ENCODE results near the gene VASP. TPM values are rescaled to one million over a fixed set of nuclear protein-coding genes. Genes with fewer than 3 reads are reported as not detected.

Gene VASP
- polyA plus RNA-seq, 2 of the 4 experiments (the other 2 are of a cell fraction), result 64.5 to 94.3 TPM

DNA sequence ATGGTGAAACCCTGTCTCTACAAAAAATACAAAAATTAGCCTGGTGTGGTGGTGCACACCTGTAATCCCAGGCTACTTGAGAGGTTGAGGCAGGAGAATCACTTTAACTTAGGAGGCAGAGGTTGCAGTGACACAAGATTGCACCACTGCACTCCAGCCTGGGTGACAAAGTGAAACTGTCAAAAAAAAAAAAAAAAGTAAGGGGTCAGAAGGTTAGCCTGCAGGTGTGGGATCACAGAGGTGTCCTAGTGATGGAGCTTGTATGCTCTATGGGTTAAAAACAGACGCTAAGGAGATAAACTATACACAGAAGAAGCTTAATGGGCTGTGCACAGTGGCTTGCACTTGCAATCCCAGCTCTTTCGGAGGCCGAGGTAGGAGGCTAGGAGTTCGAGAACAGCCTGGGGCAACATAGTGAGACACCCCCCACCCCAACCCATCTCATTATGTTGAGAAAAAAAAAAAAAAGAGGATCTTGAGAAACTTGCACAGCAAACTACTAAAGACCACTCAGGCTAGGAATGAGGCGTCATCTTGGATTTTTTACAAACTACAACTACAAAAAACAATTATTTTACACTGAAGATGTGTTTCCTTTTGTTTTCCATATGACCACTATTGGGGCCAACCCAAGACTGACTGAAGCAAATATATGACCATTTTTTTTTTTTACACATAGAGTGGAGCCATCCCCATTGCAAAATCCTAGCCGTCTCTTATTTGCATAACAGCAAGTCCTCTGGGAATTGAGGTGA lies 31.6 kb upstream of the VASP start (continued):
- TF ChIP-seq PHF8 (IDR thresholded peaks at IDR 0.05; ENCODE audit: borderline replicate concordance, low read depth), result no peak
- TF ChIP-seq SREBF2 (IDR thresholded peaks at IDR 0.05), result no peak
- no peak for TF ChIP-seq FOSL2 (IDR thresholded peaks at IDR 0.05)
- no peak for TF ChIP-seq FOSL2 (CRISPR knock-in tag; IDR thresholded peaks at IDR 0.05)
- TF ChIP-seq HOXB13 (CRISPR knock-in tag; IDR thresholded peaks at IDR 0.05; ENCODE audit: low read depth), result no peak
- TF ChIP-seq HEYL (CRISPR knock-in tag; IDR thresholded peaks at IDR 0.05), result peak; percentile 80; the same call in 1 of the 2 replicates
- TF ChIP-seq TFCP2L1 (CRISPR knock-in tag; IDR thresholded peaks at IDR 0.05), result peak; percentile 91
- TF ChIP-seq ZSCAN20 (CRISPR knock-in tag; IDR thresholded peaks at IDR 0.05), result peak; percentile 58; the same call in 1 of the 2 replicates
- no peak; the same call in 1 of the 2 replicates for TF ChIP-seq EHF (CRISPR knock-in tag; IDR thresholded peaks at IDR 0.05)
- peak; percentile 68 for TF ChIP-seq CHD2 (IDR thresholded peaks at IDR 0.05; ENCODE audit: low read length, partially characterized antibody)
- TF ChIP-seq HES2 (IDR thresholded peaks at IDR 0.05), result no peak
- TF ChIP-seq REST (IDR thresholded peaks at IDR 0.05), result no peak; the same call in 1 of the 2 replicates
- TF ChIP-seq CHD4 (IDR thresholded peaks at IDR 0.05; ENCODE audit: borderline replicate concordance), result no peak
- no peak for TF ChIP-seq NR3C1 (IDR thresholded peaks at IDR 0.05)
- TF ChIP-seq MAFK (IDR thresholded peaks at IDR 0.05; ENCODE audit: partially characterized antibody), result no peak

DNA sequence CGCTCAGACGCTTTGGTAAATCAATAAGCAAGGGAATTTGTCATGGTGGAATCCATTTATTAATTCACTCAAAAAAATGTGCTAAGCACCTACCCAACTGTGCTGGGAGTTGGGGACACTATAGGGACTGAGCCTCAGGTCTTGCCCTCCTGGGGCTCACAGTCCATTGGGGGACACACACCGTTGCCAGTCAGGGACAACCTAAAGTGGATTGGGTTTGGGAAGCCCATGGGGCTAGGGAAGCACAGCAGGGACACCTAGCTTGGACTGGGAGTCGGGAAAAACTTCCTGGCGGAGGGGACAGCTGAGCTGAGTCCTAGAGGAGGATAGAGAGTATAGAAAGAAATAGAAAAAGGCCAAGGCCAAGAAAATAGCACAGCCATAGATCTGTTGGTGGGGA lies 31.0 kb upstream of the VASP start:
- peak in 1 of 2 experiments; percentile 30; a peak in 3 of 6 replicates for ATAC-seq
- FAIRE-seq, result no peak
- TF ChIP-seq MAZ (IDR thresholded peaks at IDR 0.05; ENCODE audit: borderline replicate concordance, low read depth, low read length) (no peak), ZNF302 (CRISPR knock-in tag; IDR thresholded peaks at IDR 0.05) (no peak), POLR2AphosphoS2 (conservative IDR thresholded peaks at IDR 0.05; ENCODE audit: low read length) (0 out of 2 replicates have a peak, but pooled peaks have one; percentile 23), POLR2A (IDR thresholded peaks at IDR 0.05; ENCODE audit: low read length) (no peak), ZC3H11A (IDR thresholded peaks at IDR 0.05) (no peak), NPAS2 (CRISPR knock-in tag; IDR thresholded peaks at IDR 0.05; ENCODE audit: borderline replicate concordance) (no peak), PHF8 (IDR thresholded peaks at IDR 0.05; ENCODE audit: borderline replicate concordance, low read depth) (no peak), ZFP36 (IDR thresholded peaks at IDR 0.05; ENCODE audit: borderline replicate concordance, partially characterized antibody) (no peak), KDM5A (IDR thresholded peaks at IDR 0.05) (no peak), ZSCAN20 (CRISPR knock-in tag; IDR thresholded peaks at IDR 0.05) (no peak), CEBPB (IDR thresholded peaks at IDR 0.05) (no peak), FOSL2 (IDR thresholded peaks at IDR 0.05) (no peak), FOSL2 (CRISPR knock-in tag; IDR thresholded peaks at IDR 0.05) (no peak; the same call in none of the 2 replicates), CBX2 (IDR thresholded peaks at IDR 0.05; ENCODE audit: borderline replicate concordance, low read depth) (no peak), HDAC2 (IDR thresholded peaks at IDR 0.05) (no peak), MYC (IDR thresholded peaks at IDR 0.05; ENCODE audit: borderline replicate concordance, low read length) (no peak), RFX5 (IDR thresholded peaks at IDR 0.05) (no peak), KDM1A (IDR thresholded peaks at IDR 0.05; ENCODE audit: low read depth) (no peak), SREBF2 (IDR thresholded peaks at IDR 0.05) (no peak), NR3C1 (IDR thresholded peaks at IDR 0.05) (no peak)
- TF ChIP-seq, protein P1, sequence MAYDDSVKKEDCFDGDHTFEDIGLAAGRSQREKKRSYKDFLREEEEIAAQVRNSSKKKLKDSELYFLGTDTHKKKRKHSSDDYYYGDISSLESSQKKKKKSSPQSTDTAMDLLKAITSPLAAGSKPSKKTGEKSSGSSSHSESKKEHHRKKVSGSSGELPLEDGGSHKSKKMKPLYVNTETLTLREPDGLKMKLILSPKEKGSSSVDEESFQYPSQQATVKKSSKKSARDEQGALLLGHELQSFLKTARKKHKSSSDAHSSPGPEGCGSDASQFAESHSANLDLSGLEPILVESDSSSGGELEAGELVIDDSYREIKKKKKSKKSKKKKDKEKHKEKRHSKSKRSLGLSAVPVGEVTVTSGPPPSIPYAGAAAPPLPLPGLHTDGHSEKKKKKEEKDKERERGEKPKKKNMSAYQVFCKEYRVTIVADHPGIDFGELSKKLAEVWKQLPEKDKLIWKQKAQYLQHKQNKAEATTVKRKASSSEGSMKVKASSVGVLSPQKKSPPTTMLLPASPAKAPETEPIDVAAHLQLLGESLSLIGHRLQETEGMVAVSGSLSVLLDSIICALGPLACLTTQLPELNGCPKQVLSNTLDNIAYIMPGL (CRISPR knock-in tag; IDR thresholded peaks at IDR 0.05; ENCODE audit: borderline replicate concordance), result no peak
- TF ChIP-seq, protein P2, sequence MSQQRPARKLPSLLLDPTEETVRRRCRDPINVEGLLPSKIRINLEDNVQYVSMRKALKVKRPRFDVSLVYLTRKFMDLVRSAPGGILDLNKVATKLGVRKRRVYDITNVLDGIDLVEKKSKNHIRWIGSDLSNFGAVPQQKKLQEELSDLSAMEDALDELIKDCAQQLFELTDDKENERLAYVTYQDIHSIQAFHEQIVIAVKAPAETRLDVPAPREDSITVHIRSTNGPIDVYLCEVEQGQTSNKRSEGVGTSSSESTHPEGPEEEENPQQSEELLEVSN (IDR thresholded peaks at IDR 0.05; ENCODE audit: borderline replicate concordance, low read depth), result no peak

More for the DNA sequence above, 31.0 kb upstream of the VASP start:
- DNase-seq (ENCODE audit: low read depth in 1 of 2, low spot score in 1 of 2), result peak in 1 of 2 experiments; percentile 61
- Histone ChIP-seq H3K9me3 (no peaks in the 10 kb centered on the region), H3K4me2 (no peak overlapping the region), H3K4me1 (peaks cover 13% of the 10 kb centered on the region), H3K27ac (no peak overlapping the region), H3K4me3 (no peak overlapping the region)
- CTCF ChIA-PET, result interaction anchor here (0.6 to 33.4 kb wide), 7 partner anchors 10 to 369 kb away, joined by 4 to 1883 read pairs (median 107); partner anchors contain the start of genes ERCC1, FOSB and PPP1R13L
- POLR2A ChIA-PET, result no interaction called here
- WGBS (ENCODE audit: missing lambda C conversion rate), result 48% methylated on average over 5 of the region's 5 CpGs

Measured in A549 (cell line).